IPS-18c (cell line): ENCODE results near the gene THRB.
A peak's percentile ranks its signal among the peaks of the same experiment; 100 is the strongest.

ENCODE experiments used
- H3K4me3 ChIP-seq: 2 replicates; pipeline ENCODE4 v1.7.0; 2013; ENCODE audit warnings: low read depth, mild to moderate bottlenecking, low read length, moderate library complexity; ENCODE audit not compliant: insufficient read depth
- H3K9me3 ChIP-seq: one replicate; pipeline ENCODE4 v1.6.1; 2013; ENCODE audit warnings: mild to moderate bottlenecking, low read length, moderate library complexity; ENCODE audit not compliant: control insufficient read depth, insufficient read depth

Gene THRB

DNA sequence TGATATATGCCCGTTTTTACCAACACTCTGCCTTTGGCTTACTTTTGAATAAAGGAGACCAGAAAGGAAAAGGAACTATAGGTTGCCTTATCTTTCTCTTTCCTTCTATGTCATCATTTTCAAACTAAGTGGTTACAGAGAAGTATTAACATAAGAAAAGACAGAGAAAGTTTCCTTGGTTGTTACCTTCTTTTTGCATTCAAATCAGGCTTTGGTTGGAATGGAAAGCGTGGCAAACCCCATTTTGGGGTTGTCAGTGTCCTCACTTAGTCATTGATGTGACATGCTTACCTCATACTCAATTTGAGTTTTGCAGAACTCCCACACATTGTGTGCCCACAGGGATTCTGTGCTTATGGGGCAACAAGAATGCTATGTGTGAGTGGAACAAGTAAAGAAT, 3.7 kb upstream of the THRB start:
- H3K4me3 ChIP-seq: no peak overlapping the region
- H3K9me3 ChIP-seq: no peaks in the 10 kb centered on the region

DNA sequence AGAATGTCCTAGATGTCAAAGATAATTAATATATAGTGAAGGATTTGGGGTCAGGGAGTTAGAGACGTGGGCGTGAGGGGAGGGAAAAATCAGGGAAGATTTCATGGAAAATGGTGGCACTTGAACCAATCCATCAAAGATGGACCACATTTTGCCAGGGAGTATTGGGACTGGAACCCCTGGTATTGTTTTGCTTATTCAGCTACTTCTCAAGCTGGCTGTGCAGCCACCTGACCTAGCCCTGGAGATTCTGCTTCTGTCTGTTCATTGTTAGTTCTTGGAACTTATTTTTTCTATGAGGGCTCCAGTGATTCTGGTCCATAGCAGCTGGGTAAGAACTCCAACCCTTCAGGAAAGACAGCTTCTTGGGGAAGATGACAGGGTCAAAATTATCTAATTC, 3.3 kb upstream of the THRB start:
- no peaks in the 10 kb centered on the region for H3K9me3 ChIP-seq
- H3K4me3 ChIP-seq: no peak overlapping the region

DNA sequence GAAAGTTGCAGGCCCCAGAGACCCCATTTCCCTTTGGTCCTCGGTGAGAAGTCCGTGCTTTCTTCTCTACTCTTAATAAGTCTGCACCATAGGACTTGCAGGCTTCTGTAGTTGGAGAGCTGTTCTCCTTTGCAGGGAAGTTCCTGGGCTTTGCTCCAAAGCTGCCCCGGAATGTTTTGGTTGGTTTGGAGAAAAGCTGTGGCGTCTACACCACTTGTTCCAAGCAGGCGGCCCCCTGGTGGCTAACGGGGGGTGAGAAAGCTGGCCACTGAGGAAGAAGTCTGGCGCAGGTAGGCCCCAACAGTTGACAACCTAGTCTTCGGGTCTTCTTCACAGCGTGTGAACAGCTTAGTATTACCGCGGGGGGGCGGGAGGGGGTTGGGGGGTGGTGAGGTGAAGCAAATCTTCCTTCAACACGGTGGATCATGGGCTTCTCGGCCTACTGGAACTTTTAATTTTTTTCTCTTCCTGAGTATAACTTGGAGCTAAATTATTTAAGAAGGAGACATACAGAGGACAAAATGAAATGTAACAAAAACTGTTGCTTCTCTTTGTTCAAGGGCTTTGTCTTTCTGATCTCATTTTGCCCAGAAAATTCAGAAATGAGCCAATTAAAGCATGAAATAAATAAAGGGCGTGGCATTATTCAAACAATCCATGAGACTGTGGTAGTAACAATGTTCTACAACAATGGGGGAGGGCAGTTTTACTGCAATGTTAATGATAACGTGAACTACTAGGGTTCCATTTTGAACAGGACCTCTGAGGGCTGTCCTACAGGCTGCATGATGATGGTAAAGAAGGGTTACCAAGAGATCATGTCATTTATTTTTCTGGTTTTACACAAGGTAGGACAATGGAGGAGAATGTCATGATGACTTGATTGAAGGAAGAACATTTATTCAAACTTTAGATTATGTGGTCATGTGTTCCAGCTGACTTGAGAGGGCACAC, 2.2 kb upstream of the THRB start:
- H3K9me3 ChIP-seq: no peaks in the 10 kb centered on the region
- H3K4me3 ChIP-seq: no peak overlapping the region

DNA sequence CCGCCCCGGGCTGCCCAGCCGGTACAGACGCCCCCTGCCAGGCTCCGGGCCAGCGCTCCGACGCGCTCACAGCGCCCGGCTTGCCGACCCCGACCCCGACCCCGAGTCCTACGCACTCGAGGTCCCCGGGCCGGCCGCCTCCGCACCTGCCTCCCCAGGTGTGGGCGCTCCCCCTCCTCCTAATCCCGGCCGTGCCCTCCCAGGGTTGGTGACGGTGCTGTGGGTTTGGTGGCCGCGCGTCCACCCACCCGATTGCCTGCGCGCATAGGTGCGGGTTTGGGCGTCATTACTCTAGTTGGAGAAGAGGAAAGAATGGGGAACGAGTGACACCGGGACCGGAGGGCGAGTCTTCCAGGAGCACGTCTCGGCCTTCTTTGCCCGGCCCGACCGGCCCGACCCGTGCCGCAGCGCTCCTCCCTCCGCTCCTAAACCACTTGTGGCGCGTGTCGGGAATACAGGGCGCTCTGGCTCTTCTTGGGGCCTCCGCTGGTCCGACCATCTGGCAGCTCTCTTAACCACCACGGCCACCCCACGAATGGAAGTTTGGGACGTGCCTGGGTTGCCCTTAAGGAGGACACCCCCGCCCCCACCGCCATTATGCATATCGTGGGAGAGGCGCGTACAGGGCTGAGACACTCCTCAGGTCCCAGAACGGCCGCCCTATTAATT, 810 bp upstream of the THRB start:
- Histone ChIP-seq H3K9me3 (no peaks in the 10 kb centered on the region), H3K4me3 (peak overlapping the region; percentile 70)

DNA sequence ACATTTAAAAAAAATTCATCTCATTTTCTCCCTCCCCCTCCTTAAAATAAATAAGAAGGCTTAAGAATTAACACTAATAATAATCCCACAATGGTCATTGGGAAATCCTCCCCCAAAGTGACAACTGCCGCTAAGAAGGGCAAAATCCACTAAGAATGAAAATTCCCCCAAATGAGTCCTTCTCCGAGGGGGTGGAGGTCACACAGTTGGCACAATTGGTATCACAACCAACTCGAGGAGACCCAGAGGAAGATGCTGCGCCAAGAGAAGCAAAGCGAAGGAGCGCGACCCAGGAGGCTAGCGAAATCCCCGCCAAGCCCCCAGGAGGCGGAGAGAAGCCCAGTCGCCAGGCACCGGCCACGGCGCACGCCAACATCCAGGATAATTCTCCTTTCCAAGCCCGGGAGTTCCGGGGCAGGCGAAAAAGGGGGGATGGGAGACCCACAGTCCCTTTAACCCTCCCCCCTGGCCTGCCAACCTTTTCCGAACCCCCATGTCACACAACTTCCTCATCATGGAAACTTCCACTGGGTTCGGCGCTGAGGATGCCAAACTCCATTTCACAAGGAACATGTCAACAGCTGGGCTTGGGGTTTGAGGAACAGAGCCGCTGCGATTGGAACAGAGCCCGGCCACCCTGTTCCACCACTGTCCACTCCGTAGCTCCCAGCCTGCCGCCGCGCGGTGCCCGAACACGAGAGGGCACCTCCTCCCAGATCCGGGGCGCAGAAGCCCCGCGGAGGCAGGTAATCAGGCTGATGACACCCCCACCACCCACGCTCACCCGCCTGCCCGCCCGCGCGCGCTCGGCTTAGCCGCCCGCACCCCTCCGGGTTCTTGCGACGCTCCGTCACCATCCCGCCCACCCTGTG, 668 bp downstream of the THRB start:
- H3K9me3 ChIP-seq: no peaks in the 10 kb centered on the region
- H3K4me3 ChIP-seq: peak overlapping the region; percentile 70

DNA sequence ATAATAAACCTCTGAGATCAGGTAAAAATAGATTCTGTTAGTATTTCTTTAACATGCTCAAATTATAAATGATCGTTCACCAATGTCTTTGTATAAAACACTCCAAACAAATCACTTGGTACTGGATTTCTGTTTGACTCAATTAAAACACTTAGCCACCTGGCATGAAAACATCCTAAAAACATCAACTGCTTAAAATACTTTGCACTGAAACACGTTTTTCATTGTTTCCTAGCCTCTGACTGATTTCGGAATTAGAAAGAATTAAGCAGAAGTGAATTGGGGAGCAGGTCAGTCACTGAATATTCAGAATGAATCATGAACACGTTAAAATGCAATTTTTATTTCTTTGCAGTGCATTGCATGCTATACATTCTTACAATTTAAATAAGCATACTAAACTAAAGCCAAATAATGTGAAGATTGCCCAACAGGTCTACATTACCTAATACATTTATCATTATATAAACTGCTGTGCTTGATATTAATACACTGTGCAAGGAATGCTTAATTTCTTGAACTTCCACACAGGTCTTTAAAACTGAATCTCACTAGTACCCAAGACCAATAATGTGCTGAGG, 1.6 kb downstream of the THRB start:
- no peak overlapping the region for H3K4me3 ChIP-seq

DNA sequence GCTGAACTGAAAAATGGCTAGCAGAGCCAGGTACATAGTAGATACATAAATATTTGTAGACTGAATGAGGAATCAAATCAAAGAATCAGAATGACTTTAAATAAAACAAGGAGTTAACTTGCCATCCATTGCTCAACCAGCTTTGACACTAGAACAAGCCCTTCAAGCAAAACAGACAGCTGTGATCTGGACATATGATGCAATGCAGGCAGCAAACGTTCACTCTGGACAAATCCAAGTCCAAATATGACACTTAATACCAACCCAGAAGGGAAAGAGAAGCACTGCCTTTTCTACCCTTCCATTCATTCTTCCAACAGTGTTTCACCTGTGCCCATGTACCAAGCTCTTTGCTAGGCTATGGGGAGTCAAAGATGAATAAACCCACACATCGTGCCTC, 4.5 kb downstream of the THRB start:
- H3K9me3 ChIP-seq: no peaks in the 10 kb centered on the region
- H3K4me3 ChIP-seq: no peak overlapping the region

More for the DNA sequence above, 1.6 kb downstream of the THRB start:
- H3K9me3 ChIP-seq: no peaks in the 10 kb centered on the region

DNA sequence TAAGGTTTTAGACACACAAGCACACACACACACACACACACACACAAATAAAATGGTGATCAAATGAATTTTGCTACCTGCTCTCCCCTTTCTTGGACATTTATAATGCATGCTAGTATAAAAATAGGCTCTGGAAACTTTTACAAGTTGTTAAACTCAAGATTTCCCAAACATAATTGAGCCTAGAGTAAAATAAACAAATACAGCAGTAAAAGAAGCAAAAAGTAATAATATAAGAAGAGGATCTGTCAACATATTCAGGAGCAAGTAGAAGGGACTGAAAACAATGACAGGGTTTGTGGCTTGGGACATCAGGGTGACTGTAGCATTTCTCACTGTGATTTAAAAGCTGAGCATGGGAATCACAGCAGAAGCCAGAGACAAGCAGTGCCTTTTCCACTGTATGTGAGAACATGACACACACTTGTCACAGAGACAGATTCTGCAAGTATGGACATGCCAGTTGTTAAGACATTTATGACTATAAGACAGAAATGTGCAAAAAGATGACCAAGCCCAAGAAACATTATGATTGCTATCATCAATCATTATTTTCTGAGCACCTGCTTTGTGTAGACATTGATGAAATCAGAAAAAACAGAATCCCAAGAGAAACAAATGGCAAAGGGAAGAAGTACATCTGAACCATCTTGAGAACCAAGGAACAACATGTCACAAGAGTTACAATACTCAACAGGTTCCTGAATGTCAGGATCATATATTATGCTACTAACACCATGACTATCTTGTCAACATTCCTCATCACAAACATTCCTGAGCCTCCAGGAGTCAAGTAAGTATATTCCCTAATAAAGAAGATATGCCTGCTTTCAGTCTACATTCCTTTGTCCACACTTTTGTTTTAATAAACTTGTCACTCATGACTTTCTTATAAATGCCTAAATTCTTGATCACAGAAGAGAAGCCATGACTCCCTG, 7.1 kb downstream of the THRB start:
- H3K4me3 ChIP-seq: no peak overlapping the region
- no peaks in the 10 kb centered on the region for H3K9me3 ChIP-seq

DNA sequence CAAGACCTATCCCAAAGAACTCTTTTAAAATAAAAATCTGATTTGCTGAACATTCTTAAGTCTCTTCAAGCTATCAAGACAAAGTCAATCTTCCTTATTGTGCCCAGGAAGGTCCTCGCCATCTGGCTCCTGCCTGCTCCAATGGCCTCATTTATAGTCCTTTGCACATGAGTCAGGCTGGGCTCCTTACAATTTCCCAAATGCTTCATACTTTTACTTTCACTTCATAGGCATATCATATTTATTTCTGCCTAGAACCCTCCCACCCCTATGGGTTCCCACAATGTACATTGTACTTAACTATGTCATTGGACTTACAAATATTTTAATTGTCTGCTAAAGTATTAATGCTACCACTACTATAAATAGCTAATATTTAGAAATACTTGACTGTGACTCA, 9.1 kb downstream of the THRB start:
- no peak overlapping the region for H3K4me3 ChIP-seq
- no peaks in the 10 kb centered on the region for H3K9me3 ChIP-seq

DNA sequence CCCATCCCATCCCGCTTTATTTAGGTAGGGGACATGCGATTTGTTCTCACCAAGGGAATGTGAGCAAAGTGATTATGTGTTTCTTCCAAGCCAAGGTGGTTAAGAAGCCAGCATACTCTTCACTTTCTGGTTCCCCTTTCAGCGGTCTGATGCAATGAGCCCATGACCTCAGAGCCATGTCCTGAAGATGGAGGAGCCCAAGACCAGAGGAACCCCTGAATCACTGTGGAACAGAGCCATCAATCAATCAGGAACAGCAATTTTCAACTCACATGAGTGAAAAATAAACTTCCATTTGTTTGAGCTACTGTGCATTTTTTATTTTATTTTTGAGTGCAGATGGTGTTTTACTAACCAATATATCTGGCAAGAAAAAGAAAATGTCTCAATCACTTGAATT, 10.8 kb downstream of the THRB start:
- no peaks in the 10 kb centered on the region for H3K9me3 ChIP-seq

DNA sequence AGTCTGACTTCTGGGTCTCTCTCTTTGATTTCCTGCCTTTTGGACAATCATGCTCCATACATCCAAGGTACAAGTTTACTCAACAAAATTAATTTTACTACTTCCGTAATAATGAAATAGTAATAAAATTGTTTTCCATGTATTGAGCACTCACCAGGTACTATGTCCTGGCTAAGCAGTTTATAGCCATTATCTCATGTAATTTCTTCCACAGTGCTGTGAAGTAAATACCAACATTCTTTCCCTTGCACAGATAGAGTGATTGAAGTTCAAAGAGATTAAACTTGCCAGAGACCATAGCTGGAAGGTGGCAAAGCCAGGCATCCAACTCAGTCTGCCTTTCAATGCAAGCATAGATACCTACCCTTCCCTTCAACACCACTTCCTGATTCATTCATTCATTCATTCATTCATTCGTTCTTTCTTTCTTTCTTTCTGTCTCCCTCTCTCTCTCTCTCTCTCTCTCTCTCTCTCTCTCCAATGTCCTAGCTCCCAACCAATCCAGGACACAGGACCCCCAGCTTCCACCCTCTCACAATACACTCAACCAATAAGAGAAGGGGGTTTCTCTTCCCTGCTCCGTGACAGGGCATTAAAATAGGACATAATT, 12.4 kb downstream of the THRB start:
- Histone ChIP-seq H3K4me3 (no peak overlapping the region), H3K9me3 (no peaks in the 10 kb centered on the region)

More for the DNA sequence above, 10.8 kb downstream of the THRB start:
- H3K4me3 ChIP-seq: no peak overlapping the region

DNA sequence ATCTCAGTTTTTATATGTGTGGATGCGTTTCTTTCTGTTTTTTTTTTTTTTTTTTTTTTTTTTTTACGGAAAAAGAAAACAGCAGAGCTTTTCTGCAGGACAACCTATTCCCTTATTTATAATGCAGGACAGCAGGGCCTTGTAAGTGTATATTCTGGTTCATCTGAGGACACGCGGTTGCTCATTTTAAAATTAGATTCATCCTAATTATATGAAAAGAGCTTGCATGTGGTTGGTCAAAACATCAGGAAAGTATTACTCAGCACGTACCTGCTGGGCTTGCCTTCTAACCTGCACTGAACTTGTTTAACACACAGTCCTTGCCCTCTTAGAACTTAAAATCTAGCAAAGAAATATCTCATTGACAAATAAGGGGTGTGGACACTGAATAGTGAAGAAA, 13.5 kb downstream of the THRB start:
- Histone ChIP-seq H3K4me3 (no peak overlapping the region), H3K9me3 (no peaks in the 10 kb centered on the region)

DNA sequence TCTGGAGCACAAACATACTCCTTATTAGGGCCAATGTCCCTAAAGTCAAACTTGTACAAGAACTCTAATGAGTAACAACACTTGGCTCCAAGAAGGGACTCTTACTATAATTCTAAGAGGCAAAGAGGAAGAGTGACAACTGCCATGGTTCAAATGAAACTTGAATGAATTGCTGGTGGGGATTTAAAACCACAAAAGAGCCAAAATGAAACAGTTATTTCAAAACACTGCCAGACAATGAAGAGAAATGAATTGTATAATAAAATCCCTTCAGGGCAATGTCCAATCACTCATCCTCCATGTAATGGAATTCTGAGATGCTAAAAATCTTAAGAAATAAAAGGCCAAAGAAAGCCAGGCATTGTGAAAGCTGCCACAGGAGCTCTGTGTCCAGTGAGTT, 14.2 kb downstream of the THRB start:
- H3K4me3 ChIP-seq: no peak overlapping the region
- no peaks in the 10 kb centered on the region for H3K9me3 ChIP-seq

DNA sequence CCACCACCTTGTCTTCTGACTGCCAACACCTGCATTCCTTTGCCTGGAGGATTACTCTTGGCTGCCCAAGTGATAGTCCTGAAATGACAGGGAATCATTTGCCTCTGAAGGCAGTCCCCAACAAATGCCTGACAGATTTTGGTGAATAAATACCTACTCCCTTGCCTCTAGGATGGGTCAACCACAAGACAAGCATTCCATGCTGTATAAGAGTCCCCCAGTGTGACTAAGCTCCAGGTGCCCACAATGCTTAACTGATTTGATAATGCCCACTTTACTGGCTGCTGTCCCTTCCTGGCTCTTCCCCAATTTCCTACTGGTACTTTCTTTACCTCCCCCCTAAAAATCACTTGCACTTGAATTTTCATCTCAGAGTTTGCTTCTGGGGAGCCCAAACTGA, 14.8 kb downstream of the THRB start:
- Histone ChIP-seq H3K4me3 (no peak overlapping the region), H3K9me3 (no peaks in the 10 kb centered on the region)

DNA sequence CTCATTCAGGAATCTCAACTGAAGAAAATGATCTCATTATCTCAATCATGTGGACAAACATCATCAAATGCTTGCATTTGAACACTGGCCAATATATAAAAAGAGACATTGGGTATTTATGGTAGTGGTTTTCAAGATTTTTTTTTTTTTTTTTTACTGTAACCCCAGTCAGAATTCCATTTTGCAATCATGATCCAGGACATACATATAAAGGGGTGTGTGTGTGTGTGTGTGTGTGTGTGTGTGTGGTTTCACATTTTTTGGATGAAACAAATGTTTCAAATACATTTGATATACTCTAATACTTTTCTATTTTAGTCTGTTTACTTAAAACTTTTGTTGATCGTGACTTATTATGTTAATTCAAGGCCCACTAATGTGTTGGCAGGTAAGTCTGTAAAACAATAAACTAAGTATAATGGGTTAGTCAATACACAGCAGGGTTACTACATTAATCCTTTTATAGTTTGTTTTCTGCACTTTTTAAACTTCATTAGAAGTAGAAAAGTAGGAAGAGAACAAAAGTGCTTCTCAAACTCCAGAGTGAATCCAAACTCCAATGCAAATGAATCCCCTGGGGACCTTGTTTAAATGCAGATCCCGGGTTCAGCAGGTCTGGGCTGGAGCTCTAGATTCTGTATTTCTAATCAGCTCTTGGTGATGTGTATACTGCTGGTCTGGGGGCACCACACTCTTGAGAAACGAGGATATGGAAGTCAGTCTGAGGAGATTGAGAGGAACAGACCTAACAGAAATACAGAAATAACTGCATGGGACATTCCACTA, 17.6 kb downstream of the THRB start:
- Histone ChIP-seq H3K4me3 (peak overlapping the region; percentile 17; the same call in 1 of the 2 replicates), H3K9me3 (peaks cover 3% of the 10 kb centered on the region)
